GM19023 (cell line): ENCODE results near the gene KCTD17.

Experiments
- ATAC-seq: cut with Tn5 transposase; IDR thresholded peaks from one replicate; pipeline ENCODE4 v1.9.1; 2021; ENCODE audit warnings: mild to moderate bottlenecking, moderate library complexity; ENCODE audit not compliant: unreplicated experiment

The KCTD17 gene

GRCh38 chr22:37020192-37020479, 31.4 kb upstream of the KCTD17 start:
- ATAC-seq = no peak

DNA sequence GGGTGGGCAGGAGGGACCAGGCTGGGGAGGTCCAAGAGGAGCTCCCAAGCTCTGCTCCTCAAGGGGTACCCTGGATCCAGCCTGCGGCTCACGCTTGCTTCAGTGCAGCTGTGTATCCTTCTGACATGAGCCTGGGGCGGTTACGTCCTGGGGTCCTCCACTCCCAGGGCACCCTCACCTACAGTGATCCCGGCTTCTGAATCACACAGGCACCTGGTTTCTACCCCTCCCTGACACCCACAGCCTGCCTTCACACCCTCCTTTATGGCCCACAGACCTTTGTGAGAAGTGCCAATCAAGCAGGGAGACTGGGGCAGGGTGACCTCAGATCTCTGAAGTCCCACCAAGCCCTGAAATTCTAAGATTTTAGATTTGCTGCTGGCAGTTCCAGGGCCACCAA, 30.5 kb upstream of the KCTD17 start:
- ATAC-seq = no peak

DNA sequence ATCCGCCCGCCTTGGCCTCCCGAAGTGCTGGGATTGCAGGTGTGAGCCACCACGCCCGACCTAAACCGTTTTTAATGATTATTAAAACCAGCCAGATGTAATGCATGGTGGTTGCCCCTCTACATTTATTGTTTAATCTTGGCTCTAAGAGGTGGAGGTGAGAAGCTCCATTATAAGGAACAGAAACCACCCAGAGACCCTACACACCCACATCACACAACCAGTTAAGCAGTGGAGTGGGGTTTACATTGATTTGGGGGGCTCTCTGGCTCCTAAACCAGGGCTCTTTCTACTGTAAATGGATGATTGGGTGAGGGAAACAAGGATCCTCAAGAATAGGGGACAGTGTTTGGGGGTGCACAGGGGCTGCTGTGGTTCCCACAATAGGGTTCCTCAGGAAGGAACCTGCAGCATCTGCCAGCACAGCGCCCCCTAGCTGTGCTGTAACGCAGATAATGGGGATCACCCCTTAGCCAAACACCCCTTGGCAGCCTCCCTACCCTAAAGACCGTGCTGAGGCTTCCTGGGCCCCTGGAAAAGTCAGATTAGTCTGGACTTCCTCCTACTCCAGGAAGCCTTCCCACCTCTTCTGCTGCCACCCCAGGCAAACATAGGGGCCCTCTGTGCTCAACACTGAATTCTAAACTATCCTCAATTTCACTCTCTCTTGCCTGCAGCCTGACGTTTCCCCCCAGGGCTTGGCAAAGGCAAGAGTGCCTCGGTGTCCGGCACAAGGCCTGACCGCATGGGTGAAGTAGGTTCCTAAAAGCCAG, 29.6 kb upstream of the KCTD17 start:
- no peak for ATAC-seq

DNA sequence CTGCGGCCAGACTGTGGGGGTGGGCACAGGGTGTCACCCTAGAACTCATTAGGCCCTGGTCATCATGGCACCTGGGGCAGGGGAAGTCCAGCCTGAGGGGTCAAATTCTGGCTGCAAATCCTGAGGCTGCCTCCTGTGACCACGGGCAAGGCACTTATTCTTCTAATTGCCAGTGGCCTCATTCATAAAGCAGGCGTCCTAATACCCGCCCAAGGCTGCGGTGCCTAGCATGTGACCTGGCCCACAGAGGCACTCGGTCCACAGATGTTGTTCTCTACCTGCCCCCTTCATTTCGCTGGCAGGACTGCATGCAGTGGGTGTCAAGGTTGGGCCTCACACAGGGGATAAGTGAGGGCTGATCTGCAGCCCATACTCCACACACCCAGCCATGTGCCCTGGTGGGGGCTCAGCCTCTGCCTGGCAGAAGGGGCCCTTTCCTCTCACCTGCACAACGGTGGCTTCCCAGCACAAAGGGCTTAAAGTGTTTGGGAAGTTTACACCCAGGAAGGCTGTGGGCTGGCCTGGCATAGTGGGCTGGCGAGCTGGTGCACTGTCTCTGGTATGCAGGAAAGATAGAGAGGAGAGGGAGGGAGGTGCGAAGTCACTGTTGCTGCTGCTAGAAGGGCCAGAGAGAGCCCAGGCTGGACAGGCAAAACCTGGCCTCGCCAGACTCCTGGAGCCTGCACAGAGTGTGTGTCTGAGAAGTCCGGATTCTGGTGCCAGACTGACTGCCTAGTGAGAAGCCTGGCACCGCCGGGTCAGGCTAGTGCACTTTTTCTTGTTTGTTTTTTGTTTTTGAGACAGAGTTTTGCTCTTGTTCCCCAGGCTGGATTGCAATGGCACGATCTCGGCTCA, 28.8 kb upstream of the KCTD17 start:
- no peak for ATAC-seq

DNA sequence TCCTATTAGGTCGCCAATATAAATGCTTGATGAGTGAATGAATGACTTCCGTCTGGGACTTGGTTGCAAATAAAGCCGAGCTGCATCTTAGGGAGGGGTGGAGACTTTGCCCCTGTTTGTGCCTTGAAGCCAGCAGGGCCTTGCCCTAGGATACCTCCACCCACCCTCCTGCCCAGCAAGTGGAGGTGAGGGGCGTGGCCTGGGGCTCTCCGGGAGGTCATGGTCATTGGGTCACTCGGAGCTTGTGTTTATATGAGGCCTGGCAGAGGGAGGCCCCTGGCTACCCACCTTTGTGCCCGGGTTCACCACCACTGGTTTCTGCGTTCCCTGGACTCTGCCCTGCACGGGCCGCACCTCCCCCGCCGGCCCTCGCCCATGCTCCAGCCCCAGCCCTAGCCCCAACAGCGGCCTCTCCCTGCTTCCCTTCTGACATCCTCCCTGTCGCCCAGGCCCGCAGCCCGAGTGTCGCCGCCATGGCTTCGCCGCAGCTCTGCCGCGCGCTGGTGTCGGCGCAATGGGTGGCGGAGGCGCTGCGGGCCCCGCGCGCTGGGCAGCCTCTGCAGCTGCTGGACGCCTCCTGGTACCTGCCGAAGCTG, 27.7 kb upstream of the KCTD17 start:
- ATAC-seq = no peak

- no peak for ATAC-seq
These were observed 27.0 kb upstream of the KCTD17 start for GRCh38 chr22:37024339-37025157.

DNA sequence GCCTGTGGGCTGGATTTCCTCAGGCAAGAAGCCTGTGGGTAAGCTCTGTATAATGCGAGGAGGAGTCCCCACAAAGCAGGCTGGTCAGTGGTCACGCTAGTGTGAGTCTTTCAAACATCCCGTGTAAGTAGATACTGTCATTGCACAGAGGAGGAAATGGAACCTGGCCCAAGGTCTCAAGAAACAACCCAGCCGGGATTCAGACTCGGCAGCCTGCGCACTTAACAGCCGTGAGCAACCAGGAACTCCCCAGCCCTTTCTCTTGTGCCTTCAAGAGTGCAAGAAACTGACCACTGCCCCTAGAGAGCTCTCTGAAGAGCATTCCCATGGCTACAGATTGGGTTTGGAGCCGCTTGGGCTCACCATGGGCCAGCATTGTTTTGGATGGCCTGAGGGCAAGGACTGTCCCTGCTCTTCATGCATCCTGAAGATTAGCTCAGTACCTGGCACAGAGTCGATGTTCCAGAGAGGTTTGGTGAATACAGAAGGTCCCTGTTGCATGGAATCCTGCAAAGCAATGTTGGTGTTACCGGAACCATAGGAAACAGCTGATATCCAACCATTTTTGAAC, 26.0 kb upstream of the KCTD17 start:
- no peak for ATAC-seq

GRCh38 chr22:37026325-37026724, 25.2 kb upstream of the KCTD17 start:
- ATAC-seq = no peak

DNA sequence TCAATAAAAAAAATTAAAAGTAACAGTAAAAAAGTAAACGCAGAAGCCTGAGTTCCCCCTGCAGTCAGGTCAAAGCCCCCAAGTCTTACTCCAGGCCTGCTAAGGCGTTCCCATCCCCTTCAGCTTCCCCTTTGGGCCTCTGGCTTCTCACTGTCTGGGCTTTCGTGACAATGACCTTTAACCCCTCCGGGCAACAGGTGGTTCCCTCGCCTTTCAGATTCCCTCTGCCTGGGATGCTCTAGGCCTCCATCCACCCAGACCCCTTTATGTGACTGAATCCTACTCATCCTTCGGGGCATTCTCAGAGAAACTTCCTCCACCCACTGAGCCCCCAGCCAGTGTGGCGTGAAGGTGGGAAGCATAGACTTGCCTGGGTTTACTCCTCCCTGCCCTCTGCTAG, 24.0 kb upstream of the KCTD17 start:
- ATAC-seq = no peak

- no peak for ATAC-seq
These were observed 22.6 kb upstream of the KCTD17 start for GRCh38 chr22:37028692-37029674.

DNA sequence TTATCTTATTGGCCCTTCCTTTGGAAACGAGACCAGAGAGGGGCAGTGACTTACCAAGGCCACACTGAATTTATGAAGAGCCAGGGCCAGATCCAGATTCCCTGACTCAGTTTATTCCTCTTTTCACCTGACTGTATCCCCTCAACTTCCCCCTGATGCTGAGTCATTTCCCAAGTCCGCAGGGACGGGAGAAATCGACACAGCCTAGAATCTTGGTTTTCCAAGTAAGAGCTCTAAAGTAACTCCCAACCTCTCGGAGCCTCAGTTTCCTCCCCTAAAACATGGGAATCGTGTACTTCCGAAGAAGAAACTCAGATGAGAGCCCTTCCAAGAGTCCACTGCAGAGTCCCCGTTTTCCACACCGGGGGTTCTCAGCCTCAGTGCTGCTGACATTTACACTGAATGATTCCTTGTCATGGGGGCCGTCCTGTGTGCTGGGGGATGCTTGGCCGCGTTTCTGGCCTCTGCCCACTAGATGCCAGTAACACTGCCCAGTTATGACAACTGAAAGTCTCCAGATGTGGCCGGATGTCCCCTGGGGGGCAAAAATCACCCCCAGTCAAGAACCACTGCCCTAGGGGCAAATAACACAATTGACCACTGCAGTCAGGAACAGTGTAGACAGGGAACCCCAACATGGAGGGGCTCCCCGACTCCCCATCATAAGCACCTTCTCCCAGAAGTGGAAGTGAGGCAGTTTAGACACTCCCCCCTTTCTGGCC, 20.8 kb upstream of the KCTD17 start:
- ATAC-seq = no peak

DNA sequence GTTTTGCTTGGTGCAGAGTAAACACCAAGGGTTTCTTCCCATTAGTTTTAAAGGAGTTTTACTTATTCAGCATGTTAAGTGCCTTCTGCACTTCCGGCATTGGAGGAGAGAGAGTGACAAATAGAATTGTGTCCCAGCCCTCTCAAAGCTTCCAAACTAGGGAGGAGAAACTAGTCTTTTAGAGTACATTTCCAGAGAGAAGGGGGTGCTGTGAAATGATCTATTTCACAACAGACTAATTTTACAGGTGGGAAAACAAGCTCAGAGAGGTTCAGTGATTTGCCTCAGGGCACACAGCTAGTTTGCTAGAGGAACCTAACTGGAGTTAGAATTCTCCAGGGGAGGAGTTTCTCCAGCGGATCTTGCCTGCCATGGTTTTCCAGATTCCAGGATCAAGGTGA, 19.4 kb upstream of the KCTD17 start:
- ATAC-seq = no peak

- no peak for ATAC-seq
These were observed 18.7 kb upstream of the KCTD17 start for GRCh38 chr22:37032535-37033460.

DNA sequence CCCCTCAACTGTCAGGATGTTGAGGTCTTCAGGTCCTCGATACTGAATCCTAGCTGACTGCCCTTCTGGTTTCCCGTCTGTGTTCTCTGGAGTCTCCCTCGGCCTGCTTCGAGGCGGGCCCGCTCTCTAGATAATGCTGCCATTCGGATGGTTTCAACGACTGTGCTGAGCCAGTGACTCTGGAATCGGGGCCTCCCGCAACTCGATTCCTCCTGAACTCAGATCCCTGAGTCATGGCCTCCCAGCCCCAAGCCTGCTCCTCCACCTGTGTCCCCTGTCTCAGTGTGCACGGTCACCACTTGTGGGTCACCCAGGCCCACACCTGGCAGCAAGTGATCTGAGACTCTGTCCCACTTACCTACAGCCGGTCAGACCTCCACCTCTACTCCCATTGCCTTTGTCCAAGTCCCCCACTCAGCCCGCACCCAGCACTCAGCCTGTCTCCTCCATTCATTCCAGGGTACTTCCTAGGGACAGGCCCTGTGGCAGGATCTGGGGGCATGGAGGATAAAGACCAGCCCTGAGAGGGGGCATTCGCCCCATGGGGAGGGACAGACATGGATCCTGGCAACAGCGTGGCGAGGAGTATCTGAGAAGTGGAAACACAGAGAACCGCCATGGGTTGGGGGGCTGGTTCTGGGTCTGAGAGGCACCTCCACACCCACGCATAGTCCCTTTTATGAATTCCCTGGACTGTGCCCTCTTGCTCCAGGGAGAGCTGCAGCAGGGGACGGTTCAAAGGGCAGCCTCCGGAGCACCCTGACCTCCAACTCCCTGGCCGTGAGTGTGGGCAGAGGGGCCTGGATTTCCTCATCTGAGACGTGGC, 17.7 kb upstream of the KCTD17 start:
- ATAC-seq = no peak

- ATAC-seq = no peak
These were observed 14.7 kb upstream of the KCTD17 start for GRCh38 chr22:37036655-37037377.

DNA sequence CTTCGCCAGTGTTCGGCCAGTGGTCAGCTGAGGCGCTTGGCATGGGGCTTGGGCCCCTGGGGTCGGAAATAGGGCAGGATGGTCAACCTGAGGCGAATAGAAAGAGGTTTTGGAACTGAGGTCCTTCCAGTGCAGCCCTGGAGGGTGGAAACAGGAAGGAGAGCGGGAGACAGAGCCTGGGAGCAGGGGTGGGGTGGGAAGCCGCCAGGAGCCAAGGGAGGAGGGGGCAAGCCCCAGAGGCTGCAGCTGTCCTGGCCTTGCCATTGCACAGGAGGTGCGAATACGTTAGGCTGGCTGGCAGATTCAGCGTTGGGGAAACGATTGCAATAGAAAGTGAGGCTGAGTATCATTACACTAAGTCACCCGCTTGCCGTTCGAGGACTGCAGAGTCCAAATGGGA, 13.9 kb upstream of the KCTD17 start:
- ATAC-seq = no peak
